Measurements from ENCODE around the gene TOGARAM1. TPM values are rescaled to one million over a fixed set of nuclear protein-coding genes. Genes with fewer than 3 reads are reported as not detected.

Gene TOGARAM1
- total RNA-seq, 4 donors from 2014 or later: 6.3 to 19.1 (median 9.7) TPM

DNA sequence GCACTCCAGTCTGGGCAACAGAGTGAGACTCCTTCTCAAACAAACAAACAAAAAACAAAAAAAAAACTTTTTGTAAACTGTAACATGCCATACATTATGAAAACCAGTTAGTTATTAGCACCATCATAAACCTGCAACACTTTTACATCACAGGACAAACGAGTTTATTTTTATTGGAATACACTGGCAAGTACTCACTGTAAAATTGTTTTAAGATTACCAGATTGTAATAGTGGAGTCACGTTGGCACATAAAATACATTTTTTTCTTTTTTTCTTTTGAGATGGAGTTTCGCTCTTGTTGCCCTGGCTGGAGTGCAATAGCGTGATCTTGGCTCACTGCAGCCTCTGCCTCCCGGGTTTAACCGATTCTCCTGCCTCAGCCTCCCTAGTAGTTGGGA lies 156.6 kb downstream of the TOGARAM1 start:
- no peaks in the 10 kb centered on the region for H3K27me3 ChIP-seq
- no peaks in the 10 kb centered on the region for H3K9me3 ChIP-seq
- no peak for TF ChIP-seq CTCF (IDR thresholded peaks at IDR 0.05 in 4 of 5, conservative IDR thresholded peaks at IDR 0.05 in 1 of 5)
- TF ChIP-seq POLR2A (IDR thresholded peaks at IDR 0.05): no peak
- DNase-seq (no peak), ATAC-seq (no peak)
- in situ Hi-C loops (cut with MboI; ENCODE audit: low sequenced_read_pairs in 4 of 4): no loop called here
- intact Hi-C loops (cut with DNase I; ENCODE audit: low total_unique reads): no loop called here
- H3K27ac ChIP-seq: peak overlapping the region in 1 of 4 donors; percentile 20
- peaks cover 9 to 97% of the 10 kb centered on the region in 2 donors for H3K36me3 ChIP-seq
- peaks cover 7 to 8% of the 10 kb centered on the region in 2 donors for H3K4me1 ChIP-seq
- no peak overlapping the region for H3K4me3 ChIP-seq

- no peaks in the 10 kb centered on the region for H3K27me3 ChIP-seq
- no peak overlapping the region for H3K27ac ChIP-seq
- DNase-seq (no peak), ATAC-seq (no peak)
- no peak for TF ChIP-seq CTCF (IDR thresholded peaks at IDR 0.05 in 4 of 5, conservative IDR thresholded peaks at IDR 0.05 in 1 of 5)
- TF ChIP-seq POLR2A (IDR thresholded peaks at IDR 0.05): no peak
- intact Hi-C loops (cut with DNase I; ENCODE audit: low total_unique reads): no loop called here
- in situ Hi-C loops (cut with MboI; ENCODE audit: low sequenced_read_pairs in 4 of 4): no loop called here
- peaks cover 4 to 87% of the 10 kb centered on the region in 2 donors for H3K36me3 ChIP-seq
- H3K4me1 ChIP-seq: peaks cover 11 to 16% of the 10 kb centered on the region in 2 donors
- no peaks in the 10 kb centered on the region for H3K9me3 ChIP-seq
- H3K4me3 ChIP-seq: no peak overlapping the region
These were observed 158.1 kb downstream of the TOGARAM1 start for GRCh38 chr14:45120096-45120495.

DNA sequence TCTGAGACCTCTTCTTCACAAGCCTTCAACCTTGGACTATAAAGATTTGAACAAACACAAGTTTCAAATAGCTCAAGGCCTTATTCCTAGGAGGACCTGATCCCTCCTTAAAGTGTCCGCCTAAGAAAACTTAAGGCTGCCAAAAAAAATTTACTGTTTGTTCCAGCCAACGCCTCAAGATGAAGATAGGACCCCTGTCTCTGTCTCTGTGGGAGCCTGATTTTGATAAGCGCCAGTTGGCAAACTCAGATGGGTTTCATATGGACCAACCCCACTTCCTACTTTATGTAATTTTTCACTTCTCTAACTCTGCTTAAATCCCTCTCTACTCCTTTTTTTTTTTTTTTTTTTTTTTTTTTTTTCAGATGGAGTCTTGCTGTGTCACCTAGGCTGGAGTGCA lies 161.3 kb downstream of the TOGARAM1 start:
- H3K4me1 ChIP-seq: peaks cover 20 to 29% of the 10 kb centered on the region in 2 donors
- no peak overlapping the region for H3K4me3 ChIP-seq
- DNase-seq (no peak), ATAC-seq (no peak)
- in situ Hi-C loops (cut with MboI; ENCODE audit: low sequenced_read_pairs in 4 of 4): no loop called here
- no peaks in the 10 kb centered on the region for H3K27me3 ChIP-seq
- H3K36me3 ChIP-seq: peaks cover 0 to 70% of the 10 kb centered on the region in 2 donors
- no peaks in the 10 kb centered on the region for H3K9me3 ChIP-seq
- intact Hi-C loops (cut with DNase I; ENCODE audit: low total_unique reads): no loop called here
- peak overlapping the region in 2 of 4 donors; percentile 26 to 91 for H3K27ac ChIP-seq
- TF ChIP-seq CTCF (IDR thresholded peaks at IDR 0.05 in 4 of 5, conservative IDR thresholded peaks at IDR 0.05 in 1 of 5): no peak
- TF ChIP-seq POLR2A (IDR thresholded peaks at IDR 0.05): no peak

Other genes with a start within 250 kb of the TOGARAM1 start
- 10 to 100 TPM in 1 of 4 donors, 1 to 10 TPM in 3; 7.3 to 11.9 (median 8.2) TPM for gene KLHL28, start 243 bp upstream of the TOGARAM1 start, total RNA-seq
- gene PRPF39, start 121.9 kb downstream of the TOGARAM1 start, total RNA-seq: 10 to 100 TPM; 11.9 to 22.7 (median 13.7) TPM
- 100 to 1,000 TPM in 2 of 4 donors, 10 to 100 TPM in 2; 77.5 to 111 (median 94.6) TPM for gene FKBP3, start 172.3 kb downstream of the TOGARAM1 start, total RNA-seq
- 1 to 10 TPM; 2.1 to 3.9 (median 2.9) TPM for gene FANCM, start 173.7 kb downstream of the TOGARAM1 start, total RNA-seq

Data from gastrocnemius medialis (tissue), 4 donors.